ENCODE results near the gene CREM. TPM values are rescaled to one million over a fixed set of nuclear protein-coding genes. Genes with fewer than 3 reads are reported as not detected.

The CREM gene
- total RNA-seq, 1 donor from 2014 or later: 86.4 TPM

DNA sequence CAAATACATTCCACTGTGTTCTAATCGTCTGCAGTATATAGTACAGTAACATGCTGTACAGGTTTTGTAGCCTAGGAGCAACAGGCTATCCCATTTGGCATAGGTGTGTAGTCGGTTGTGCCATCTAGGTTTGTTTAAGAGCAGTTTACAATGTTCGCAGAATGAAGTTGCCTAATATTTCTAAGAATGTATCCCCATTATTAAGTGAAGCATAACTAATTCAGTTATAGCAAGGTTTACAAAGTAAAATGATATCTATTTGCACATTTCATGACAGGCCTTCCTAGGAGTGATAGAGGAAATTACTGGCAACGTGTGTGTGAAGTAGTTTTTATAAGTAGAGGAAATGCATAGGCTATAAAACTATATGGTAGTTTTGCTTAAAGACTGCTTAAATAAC is 4.0 kb downstream of the CREM start:
- no peak overlapping the region for H3K4me3 Mint-ChIP-seq
- intact Hi-C loops (cut with micrococcal nuclease): no loop called here

DNA sequence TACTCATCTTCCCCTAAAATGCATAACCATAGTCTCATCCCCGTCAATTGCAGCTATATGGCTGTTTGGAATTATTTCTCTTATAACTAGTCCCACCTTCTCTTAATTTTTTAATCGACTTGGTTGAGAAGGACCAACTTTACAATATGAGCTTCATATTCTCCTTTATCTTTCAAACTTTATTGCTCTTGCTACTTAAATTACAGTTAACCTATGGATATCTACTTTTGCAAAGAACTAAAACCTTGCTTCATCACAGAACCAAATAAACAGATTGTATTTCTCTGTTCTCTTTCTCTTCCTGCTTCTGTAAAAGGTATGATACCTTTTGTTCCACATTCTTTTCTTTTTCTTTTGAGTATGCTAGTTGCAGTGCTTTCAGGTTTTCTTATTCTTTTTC is 6.1 kb downstream of the CREM start:
- H3K27ac Mint-ChIP-seq: peak overlapping the region; percentile 94
- POLR2A ChIA-PET: interaction anchor here (0.8 to 14.7 kb wide), 4 partner anchors 10 to 61 kb away, joined by 8 to 570 read pairs (median 92); no protein-coding TSS in a partner anchor
- H3K27me3 Mint-ChIP-seq: no peaks in the 10 kb centered on the region
- TF ChIP-seq, protein P1, sequence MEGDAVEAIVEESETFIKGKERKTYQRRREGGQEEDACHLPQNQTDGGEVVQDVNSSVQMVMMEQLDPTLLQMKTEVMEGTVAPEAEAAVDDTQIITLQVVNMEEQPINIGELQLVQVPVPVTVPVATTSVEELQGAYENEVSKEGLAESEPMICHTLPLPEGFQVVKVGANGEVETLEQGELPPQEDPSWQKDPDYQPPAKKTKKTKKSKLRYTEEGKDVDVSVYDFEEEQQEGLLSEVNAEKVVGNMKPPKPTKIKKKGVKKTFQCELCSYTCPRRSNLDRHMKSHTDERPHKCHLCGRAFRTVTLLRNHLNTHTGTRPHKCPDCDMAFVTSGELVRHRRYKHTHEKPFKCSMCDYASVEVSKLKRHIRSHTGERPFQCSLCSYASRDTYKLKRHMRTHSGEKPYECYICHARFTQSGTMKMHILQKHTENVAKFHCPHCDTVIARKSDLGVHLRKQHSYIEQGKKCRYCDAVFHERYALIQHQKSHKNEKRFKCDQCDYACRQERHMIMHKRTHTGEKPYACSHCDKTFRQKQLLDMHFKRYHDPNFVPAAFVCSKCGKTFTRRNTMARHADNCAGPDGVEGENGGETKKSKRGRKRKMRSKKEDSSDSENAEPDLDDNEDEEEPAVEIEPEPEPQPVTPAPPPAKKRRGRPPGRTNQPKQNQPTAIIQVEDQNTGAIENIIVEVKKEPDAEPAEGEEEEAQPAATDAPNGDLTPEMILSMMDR (IDR thresholded peaks at IDR 0.05): no peak
- ATAC-seq (ENCODE audit: low read depth) (no peak), DNase-seq (no peak)
- intact Hi-C loops (cut with micrococcal nuclease): loop anchor here (1.0 kb wide), 2 partner anchors 17 to 64 kb away; no protein-coding TSS in a partner anchor
- H3K9me3 Mint-ChIP-seq: no peaks in the 10 kb centered on the region
- CTCF ChIA-PET: interaction anchor here (1.0 to 2.5 kb wide), 2 partner anchors 17 to 63 kb away, joined by 3 to 14 read pairs; no protein-coding TSS in a partner anchor
- H3K36me3 Mint-ChIP-seq (ENCODE audit: low read depth): peaks cover 9% of the 10 kb centered on the region
- peaks cover 73% of the 10 kb centered on the region for H3K4me1 Mint-ChIP-seq
- peak overlapping the region; percentile 81 for H3K4me3 Mint-ChIP-seq

More for the DNA sequence above, 4.0 kb downstream of the CREM start:
- TF ChIP-seq, protein P1 (IDR thresholded peaks at IDR 0.05): no peak
- Mint-ChIP-seq H3K27ac (peak overlapping the region; percentile 47), H3K4me1 (peaks cover 63% of the 10 kb centered on the region), H3K9me3 (no peaks in the 10 kb centered on the region), H3K27me3 (no peaks in the 10 kb centered on the region), H3K36me3 (ENCODE audit: low read depth) (peaks cover 14% of the 10 kb centered on the region)
- no peak for ATAC-seq (ENCODE audit: low read depth)
- ChIA-PET CTCF (no interaction called here), POLR2A (interaction anchor here (7.5 to 14.7 kb wide), 2 partner anchors 20 to 63 kb away, joined by 174 to 570 read pairs; no protein-coding TSS in a partner anchor)
- DNase-seq: no peak

DNA sequence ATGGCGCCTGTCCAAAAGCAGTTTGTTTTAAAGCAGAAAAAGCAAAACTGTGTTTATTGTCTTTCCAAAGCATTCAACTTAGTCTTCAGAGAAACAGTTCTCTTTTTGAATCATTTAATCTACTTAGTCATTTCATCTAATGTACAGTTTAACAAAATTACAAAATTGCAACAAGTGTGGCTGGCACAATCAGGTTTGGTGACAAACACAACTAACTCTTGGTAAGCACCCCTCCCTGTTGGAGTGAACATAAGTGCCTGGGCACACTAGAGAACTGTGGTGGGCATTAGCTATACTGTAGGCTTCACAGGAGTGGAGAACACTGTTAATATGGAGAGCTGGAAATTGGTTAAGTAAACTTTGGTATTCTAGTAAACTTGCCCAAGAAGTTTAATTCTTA is 6.9 kb downstream of the CREM start:
- ChIA-PET POLR2A (interaction anchor here (0.7 to 14.7 kb wide), 4 partner anchors 10 to 87 kb away, joined by 3 to 570 read pairs (median 25); no protein-coding TSS in a partner anchor), CTCF (interaction anchor here (2.5 kb wide), 1 partner anchor 62 kb away, joined by 14 read pairs; no protein-coding TSS in a partner anchor)
- TF ChIP-seq, protein P1 (IDR thresholded peaks at IDR 0.05): no peak
- Mint-ChIP-seq H3K9me3 (no peaks in the 10 kb centered on the region), H3K4me1 (peaks cover 68% of the 10 kb centered on the region), H3K27me3 (no peaks in the 10 kb centered on the region), H3K27ac (peak overlapping the region; percentile 64), H3K4me3 (no peak overlapping the region), H3K36me3 (ENCODE audit: low read depth) (peaks cover 4% of the 10 kb centered on the region)
- ATAC-seq (ENCODE audit: low read depth) (no peak), DNase-seq (no peak)
- intact Hi-C loops (cut with micrococcal nuclease): no loop called here

DNA sequence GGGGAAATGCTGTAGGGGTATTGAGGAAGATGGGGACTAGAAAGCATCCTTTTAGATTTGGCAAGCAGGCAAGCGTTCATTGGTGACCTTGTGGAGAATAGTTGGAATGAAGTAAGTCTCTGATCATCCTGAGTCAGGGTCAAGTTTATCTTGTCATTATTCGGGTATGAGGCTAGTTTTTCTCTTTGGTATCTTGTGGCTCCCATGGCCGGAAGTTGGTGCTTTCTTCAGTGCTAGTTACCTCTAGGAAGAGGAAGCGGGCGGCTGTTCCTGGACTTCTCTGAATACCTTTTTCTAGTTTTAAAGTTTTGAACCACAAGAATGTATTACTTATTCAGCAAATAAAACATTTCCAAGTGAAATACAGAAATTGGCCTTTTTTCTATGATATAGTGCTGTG is 9.2 kb downstream of the CREM start:
- intact Hi-C loops (cut with micrococcal nuclease): loop anchor here (1.0 kb wide), 3 partner anchors 9 to 59 kb away; no protein-coding TSS in a partner anchor
- Mint-ChIP-seq H3K27ac (peak overlapping the region; percentile 89), H3K4me1 (peaks cover 49% of the 10 kb centered on the region), H3K4me3 (peak overlapping the region; percentile 69), H3K27me3 (no peaks in the 10 kb centered on the region), H3K36me3 (ENCODE audit: low read depth) (no peaks in the 10 kb centered on the region), H3K9me3 (no peaks in the 10 kb centered on the region)
- POLR2A ChIA-PET: interaction anchor here (1.1 to 14.7 kb wide), 4 partner anchors 8 to 58 kb away, joined by 4 to 570 read pairs (median 50); partner anchors contain the start of gene CREM
- CTCF ChIA-PET: interaction anchor here (1.2 to 2.0 kb wide), 3 partner anchors 9 to 60 kb away, joined by 5 to 13 read pairs (median 6); partner anchors contain the start of gene CREM
- no peak for ATAC-seq (ENCODE audit: low read depth)
- TF ChIP-seq, protein P1 (IDR thresholded peaks at IDR 0.05): no peak
- DNase-seq: no peak

DNA sequence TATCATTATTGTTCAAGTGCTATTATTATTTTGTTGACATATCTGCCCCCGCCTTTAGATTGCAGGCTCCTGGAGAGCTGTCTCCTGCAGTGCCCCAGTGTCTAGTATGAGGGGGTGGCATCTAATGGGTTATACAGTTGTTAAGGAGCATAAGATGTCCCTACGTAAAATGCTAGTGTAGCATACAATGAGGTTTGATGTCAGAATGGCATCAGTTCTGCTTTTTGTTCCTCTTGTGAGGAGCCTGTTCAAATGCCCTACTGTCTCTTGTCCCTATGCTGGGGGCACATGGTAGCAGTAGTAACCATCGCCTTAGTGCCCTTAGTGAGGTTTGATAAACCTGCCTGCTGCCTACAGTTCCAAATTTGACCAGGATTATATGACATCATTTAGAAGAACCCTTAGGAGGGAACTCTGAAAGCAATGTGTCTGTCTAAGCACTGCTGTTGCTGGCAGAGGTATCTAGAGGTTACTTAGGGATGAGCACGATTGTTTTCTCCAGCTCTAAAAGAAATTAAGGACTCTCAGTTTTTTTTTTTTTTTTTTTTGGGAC is 9.7 kb downstream of the CREM start:
- TF ChIP-seq, protein P1 (IDR thresholded peaks at IDR 0.05): no peak
- H3K36me3 Mint-ChIP-seq (ENCODE audit: low read depth): no peaks in the 10 kb centered on the region
- H3K4me1 Mint-ChIP-seq: peaks cover 45% of the 10 kb centered on the region
- ATAC-seq (ENCODE audit: low read depth) (peak; percentile 82), DNase-seq (no peak)
- POLR2A ChIA-PET: interaction anchor here (0.6 to 14.7 kb wide), 6 partner anchors 9 to 58 kb away, joined by 4 to 570 read pairs (median 26); partner anchors contain the start of gene CREM
- CTCF ChIA-PET: interaction anchor here (1.9 to 2.0 kb wide), 2 partner anchors 10 to 59 kb away, joined by 6 to 13 read pairs; partner anchors contain the start of gene CREM
- H3K27ac Mint-ChIP-seq: peak overlapping the region; percentile 89
- H3K9me3 Mint-ChIP-seq: no peaks in the 10 kb centered on the region
- intact Hi-C loops (cut with micrococcal nuclease): loop anchor here (1.0 kb wide), 3 partner anchors 9 to 59 kb away; no protein-coding TSS in a partner anchor
- peak overlapping the region; percentile 69 for H3K4me3 Mint-ChIP-seq
- H3K27me3 Mint-ChIP-seq: no peaks in the 10 kb centered on the region

Data from activated B cell treated with CpG ODN at 0.5 μM for 24 hours (primary cell).